Measurements from ENCODE around the gene CSF3.

CSF3 gene

DNA sequence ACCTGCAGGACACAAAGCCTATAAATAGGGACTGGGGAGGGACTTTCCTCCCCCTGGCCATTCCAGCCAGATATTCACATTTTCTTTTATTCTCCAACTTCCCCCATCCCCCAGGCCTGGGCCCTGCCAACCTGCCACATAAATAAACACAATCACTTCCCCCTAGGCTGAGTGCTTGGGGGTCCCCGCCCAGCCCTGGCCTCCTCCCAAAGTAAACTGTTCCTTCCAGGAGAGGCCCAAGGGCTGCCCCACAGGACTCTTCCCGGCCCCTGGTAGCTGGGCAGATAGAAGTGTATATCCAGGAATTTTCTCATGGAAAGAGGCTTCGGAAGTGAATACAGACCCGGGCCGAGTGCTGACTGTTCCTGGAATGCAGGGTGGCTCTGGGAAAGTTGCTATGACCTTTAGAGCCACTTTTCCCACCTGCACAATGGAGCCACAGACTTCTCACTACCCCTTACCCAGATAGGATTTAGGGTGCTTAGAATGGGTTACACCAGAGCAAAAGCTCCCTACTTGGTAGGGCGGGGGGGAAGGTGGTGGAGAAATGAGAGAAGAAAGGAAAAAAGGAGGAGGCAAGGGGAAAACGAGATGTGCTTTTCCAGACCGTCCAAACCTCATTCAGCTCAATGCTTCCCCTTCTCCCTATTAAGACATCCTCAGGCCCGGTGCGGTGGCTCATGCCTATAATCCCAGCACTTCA, 8.5 kb downstream of the CSF3 start:
- Histone ChIP-seq H3K4me2 (ENCODE audit: low read depth, low read length, poor library complexity, severe bottlenecking) (no peak overlapping the region), H3K4me3 (ENCODE audit: insufficient read depth, low read length, poor library complexity, severe bottlenecking) (no peak overlapping the region), H3K9ac (ENCODE audit: low read length) (no peak overlapping the region), H4K20me1 (ENCODE audit: low read depth, low read length) (no peaks in the 10 kb centered on the region), H3K9me2 (replicated peaks; ENCODE audit: insufficient read depth, low read length) (no peaks in the 10 kb centered on the region), H2AFZ (ENCODE audit: low read depth, low read length, severe bottlenecking) (no peak overlapping the region), H3K36me3 (ENCODE audit: low read length) (no peaks in the 10 kb centered on the region), H3K27ac (ENCODE audit: low read depth, low read length) (no peak overlapping the region), H3K27me3 (ENCODE audit: low read length) (no peaks in the 10 kb centered on the region), H3F3A (ENCODE audit: insufficient read depth) (no peaks in the 10 kb centered on the region), H3K79me2 (ENCODE audit: insufficient read depth, low read length) (no peaks in the 10 kb centered on the region), H3K9me3 (ENCODE audit: insufficient read depth, low read length) (no peaks in the 10 kb centered on the region)
- TF ChIP-seq, protein P1, sequence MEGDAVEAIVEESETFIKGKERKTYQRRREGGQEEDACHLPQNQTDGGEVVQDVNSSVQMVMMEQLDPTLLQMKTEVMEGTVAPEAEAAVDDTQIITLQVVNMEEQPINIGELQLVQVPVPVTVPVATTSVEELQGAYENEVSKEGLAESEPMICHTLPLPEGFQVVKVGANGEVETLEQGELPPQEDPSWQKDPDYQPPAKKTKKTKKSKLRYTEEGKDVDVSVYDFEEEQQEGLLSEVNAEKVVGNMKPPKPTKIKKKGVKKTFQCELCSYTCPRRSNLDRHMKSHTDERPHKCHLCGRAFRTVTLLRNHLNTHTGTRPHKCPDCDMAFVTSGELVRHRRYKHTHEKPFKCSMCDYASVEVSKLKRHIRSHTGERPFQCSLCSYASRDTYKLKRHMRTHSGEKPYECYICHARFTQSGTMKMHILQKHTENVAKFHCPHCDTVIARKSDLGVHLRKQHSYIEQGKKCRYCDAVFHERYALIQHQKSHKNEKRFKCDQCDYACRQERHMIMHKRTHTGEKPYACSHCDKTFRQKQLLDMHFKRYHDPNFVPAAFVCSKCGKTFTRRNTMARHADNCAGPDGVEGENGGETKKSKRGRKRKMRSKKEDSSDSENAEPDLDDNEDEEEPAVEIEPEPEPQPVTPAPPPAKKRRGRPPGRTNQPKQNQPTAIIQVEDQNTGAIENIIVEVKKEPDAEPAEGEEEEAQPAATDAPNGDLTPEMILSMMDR (IDR thresholded peaks at IDR 0.05; ENCODE audit: insufficient read depth, low read length, poor library complexity, severe bottlenecking), result no peak

DNA sequence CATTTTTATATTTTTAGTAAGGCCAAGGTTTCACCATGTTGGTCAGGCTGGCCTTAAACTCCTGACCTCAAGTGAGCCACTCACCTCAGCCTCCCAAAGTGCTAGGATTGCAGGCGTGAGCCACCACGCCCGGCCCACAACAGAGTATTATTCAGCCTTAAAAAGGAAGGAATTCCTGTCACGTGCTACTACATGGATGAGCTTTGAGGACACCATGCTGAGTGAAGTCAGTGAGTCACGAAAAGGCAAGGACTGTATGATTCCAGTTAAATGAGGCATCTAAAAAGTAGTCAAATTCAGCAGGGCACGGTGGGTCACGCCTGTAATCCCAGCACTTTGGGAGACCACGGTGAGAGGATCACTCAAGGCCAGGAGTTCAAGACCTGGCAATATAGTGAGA, 9.7 kb downstream of the CSF3 start:
- Histone ChIP-seq H3K27me3 (ENCODE audit: low read length) (no peaks in the 10 kb centered on the region), H3K9me3 (ENCODE audit: insufficient read depth, low read length) (no peaks in the 10 kb centered on the region), H3F3A (ENCODE audit: insufficient read depth) (no peaks in the 10 kb centered on the region), H3K4me2 (ENCODE audit: low read depth, low read length, poor library complexity, severe bottlenecking) (no peak overlapping the region), H3K79me2 (ENCODE audit: insufficient read depth, low read length) (no peaks in the 10 kb centered on the region), H4K20me1 (ENCODE audit: low read depth, low read length) (no peaks in the 10 kb centered on the region), H2AFZ (ENCODE audit: low read depth, low read length, severe bottlenecking) (no peak overlapping the region), H3K9ac (ENCODE audit: low read length) (no peak overlapping the region), H3K36me3 (ENCODE audit: low read length) (no peaks in the 10 kb centered on the region), H3K9me2 (replicated peaks; ENCODE audit: insufficient read depth, low read length) (no peaks in the 10 kb centered on the region), H3K4me3 (ENCODE audit: insufficient read depth, low read length, poor library complexity, severe bottlenecking) (no peak overlapping the region), H3K27ac (ENCODE audit: low read depth, low read length) (no peak overlapping the region)
- TF ChIP-seq EZH2phosphoT487 (conservative IDR thresholded peaks at IDR 0.05; ENCODE audit: low read length), result no peak
- TF ChIP-seq, protein P1 (IDR thresholded peaks at IDR 0.05; ENCODE audit: insufficient read depth, low read length, poor library complexity, severe bottlenecking), result no peak

DNA sequence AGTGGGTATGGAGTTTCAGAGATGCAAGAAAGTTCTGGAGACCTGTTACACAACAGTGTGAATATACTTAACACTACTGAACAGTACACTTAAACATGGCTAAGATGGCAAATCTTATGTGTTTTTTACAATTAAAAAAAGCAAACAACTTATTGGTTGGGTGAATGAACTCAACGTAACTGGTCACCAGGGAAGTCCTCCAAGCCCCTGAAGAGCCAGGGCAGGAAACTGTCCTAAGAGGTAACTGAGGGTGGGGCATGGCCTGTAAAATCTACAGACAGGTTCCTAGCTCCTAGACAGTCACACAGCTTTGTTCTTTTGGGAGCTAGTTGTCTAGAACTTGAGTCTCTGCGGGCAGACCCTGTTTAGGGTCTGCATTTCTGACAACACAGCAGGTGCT, 10.3 kb downstream of the CSF3 start:
- no peaks in the 10 kb centered on the region for H3F3A ChIP-seq (ENCODE audit: insufficient read depth)
- H3K9ac ChIP-seq (ENCODE audit: low read length), result no peak overlapping the region
- TF ChIP-seq EZH2phosphoT487 (conservative IDR thresholded peaks at IDR 0.05; ENCODE audit: low read length), result no peak
- TF ChIP-seq, protein P1 (IDR thresholded peaks at IDR 0.05; ENCODE audit: insufficient read depth, low read length, poor library complexity, severe bottlenecking), result no peak
- no peaks in the 10 kb centered on the region for H3K36me3 ChIP-seq (ENCODE audit: low read length)
- H3K4me3 ChIP-seq (ENCODE audit: insufficient read depth, low read length, poor library complexity, severe bottlenecking), result no peak overlapping the region
- no peaks in the 10 kb centered on the region for H3K79me2 ChIP-seq (ENCODE audit: insufficient read depth, low read length)
- H3K4me2 ChIP-seq (ENCODE audit: low read depth, low read length, poor library complexity, severe bottlenecking), result no peak overlapping the region
- no peaks in the 10 kb centered on the region for H3K27me3 ChIP-seq (ENCODE audit: low read length)
- no peaks in the 10 kb centered on the region for H4K20me1 ChIP-seq (ENCODE audit: low read depth, low read length)
- no peak overlapping the region for H3K27ac ChIP-seq (ENCODE audit: low read depth, low read length)
- H3K9me2 ChIP-seq (replicated peaks; ENCODE audit: insufficient read depth, low read length), result no peaks in the 10 kb centered on the region
- no peak overlapping the region for H2AFZ ChIP-seq (ENCODE audit: low read depth, low read length, severe bottlenecking)
- H3K9me3 ChIP-seq (ENCODE audit: insufficient read depth, low read length), result no peaks in the 10 kb centered on the region

Measured in SU-DHL-6 (cell line).